Smooth muscle cell (in vitro differentiated cells): ENCODE results near the gene TRAF2. TPM values are rescaled to one million over a fixed set of nuclear protein-coding genes. Genes with fewer than 3 reads are reported as not detected.
A peak's percentile ranks its signal among the peaks of the same experiment; 100 is the strongest.
"Not testable (repeated sequence)": the region's sequence is repeated elsewhere in the genome, so short reads cannot be mapped to it uniquely, and the experiment has no call there.

Source experiments
- DNase-seq: peaks from one replicate; lab custom pipeline; 2025; ENCODE audit not compliant: unreplicated experiment; lab: John Stamatoyannopoulos, UW
- H2AFZ ChIP-seq: fragments of 200-600 bp; sonication (generic); 2 replicates; pipeline ENCODE4 v1.6.0; 2016; ENCODE audit warnings: antibody characterized with exemption, low read depth, mild to moderate bottlenecking
- H3F3A ChIP-seq: fragments of 200-600 bp; sonication (generic); 2 replicates; pipeline ENCODE4 v1.6.0; 2017; ENCODE audit warnings: antibody characterized with exemption, low read depth
- H3K27ac ChIP-seq: fragments of 200-600 bp; sonication (generic); 2 replicates; pipeline ENCODE4 v1.5.1; 2016; ENCODE audit warnings: low read depth, mild to moderate bottlenecking
- H3K27me3 ChIP-seq: fragments of 200-600 bp; sonication (generic); 2 replicates; pipeline ENCODE4 v1.6.1; 2016; ENCODE audit warnings: low read depth, mild to moderate bottlenecking
- H3K36me3 ChIP-seq: fragments of 200-600 bp; sonication (generic); 2 replicates; pipeline ENCODE4 v1.5.1; 2016; ENCODE audit warnings: low read depth
- H3K4me1 ChIP-seq: fragments of 200-600 bp; sonication (generic); 2 replicates; pipeline ENCODE4 v1.5.1; 2016; ENCODE audit warnings: low read depth
- H3K4me2 ChIP-seq: fragments of 200-600 bp; sonication (generic); 2 replicates; pipeline ENCODE4 v1.6.0; 2016; ENCODE audit warnings: mild to moderate bottlenecking
- H3K4me3 ChIP-seq: fragments of 200-600 bp; sonication (generic); 2 replicates; pipeline ENCODE4 v1.5.1; 2016; ENCODE audit warnings: mild to moderate bottlenecking
- H3K79me2 ChIP-seq: fragments of 200-600 bp; sonication (generic); 2 replicates; pipeline ENCODE4 v1.6.0; 2016; ENCODE audit warnings: low read depth, mild to moderate bottlenecking
- H3K9ac ChIP-seq: fragments of 200-600 bp; sonication (generic); 2 replicates; pipeline ENCODE4 v1.6.0; 2016; ENCODE audit warnings: low read depth
- H3K9me3 ChIP-seq: fragments of 200-600 bp; sonication (generic); replicated peaks from 2 replicates; pipeline ENCODE4 v1.5.1; 2016; ENCODE audit warnings: low read depth
- H4K20me1 ChIP-seq: fragments of 200-600 bp; sonication (generic); 2 replicates; pipeline ENCODE4 v1.6.0; 2016; ENCODE audit warnings: low read depth
- WGBS: methylation state at CpG from one replicate; pipeline ENCODE4 v1.1.7; 2016; ENCODE audit warnings: low lambda C conversion rate; 5-methylcytosine and 5-hydroxymethylcytosine counted together
- polyA plus RNA-seq: library from polyadenylated mRNA; unstranded; fragments of >200 nt; fragmentation: Nextera tagmentation; extraction: Ambion mirVana; gene quantifications from 2 replicates; pipeline ENCODE4 v1.2.1, GENCODE V29; 2016
- total RNA-seq: library from RNA; depleted of rRNA; stranded (reverse); fragments of >200 nt; gene quantifications from 2 replicates; pipeline ENCODE4 v1.2.3, GENCODE V29; 2014
- TF ChIP-seq, protein P1 (sequence below): fragments of 200-600 bp; sonication (generic); IDR thresholded peaks from 2 replicates; pipeline ENCODE4 v1.5.1; 2017; ENCODE audit warnings: borderline replicate concordance, mild to moderate bottlenecking, antibody characterized with exemption; ENCODE audit not compliant: insufficient read depth, poor library complexity, severe bottlenecking

TRAF2 gene
- total and polyA plus RNA-seq, 2 experiments from 2014 or later = 7.0 to 15.9 TPM

DNA sequence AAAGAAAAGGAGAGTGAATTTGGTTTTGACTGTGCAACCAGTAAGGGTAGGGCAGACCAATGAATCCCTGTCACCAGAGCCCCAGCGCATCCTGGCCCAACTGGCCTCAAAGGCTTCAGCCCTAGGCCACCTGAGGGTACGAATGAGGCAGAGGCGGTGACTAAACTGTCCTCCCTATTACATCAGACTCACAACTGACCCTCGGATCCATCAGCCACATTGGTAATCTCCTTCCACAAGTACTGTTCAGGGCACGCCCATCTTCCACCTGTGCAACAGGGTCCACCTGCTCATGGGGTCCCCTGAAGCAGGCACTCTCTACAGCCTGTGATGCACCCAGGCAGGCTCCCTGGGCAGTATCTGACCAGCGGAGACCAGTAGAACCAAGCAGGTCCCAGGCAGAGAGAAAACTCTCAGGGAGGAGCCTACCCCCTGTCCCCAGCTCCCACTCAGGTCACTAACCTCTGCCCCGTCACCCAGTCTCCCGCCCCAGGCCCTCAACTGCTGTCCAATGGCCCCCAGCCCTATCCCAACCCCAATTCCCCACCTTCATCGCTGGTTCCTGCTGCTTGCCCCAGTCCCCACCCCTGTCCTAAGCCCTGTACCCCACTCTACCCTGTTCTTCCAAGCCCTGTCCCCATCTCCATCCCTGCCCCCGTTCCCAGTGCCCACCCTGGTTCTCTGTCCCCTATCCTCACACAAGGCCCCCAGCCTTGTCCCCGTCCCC lies 21.1 kb upstream of the TRAF2 start:
- Histone ChIP-seq H3K9ac (peak overlapping the region; percentile 95), H3K79me2 (peaks cover 35% of the 10 kb centered on the region)

DNA sequence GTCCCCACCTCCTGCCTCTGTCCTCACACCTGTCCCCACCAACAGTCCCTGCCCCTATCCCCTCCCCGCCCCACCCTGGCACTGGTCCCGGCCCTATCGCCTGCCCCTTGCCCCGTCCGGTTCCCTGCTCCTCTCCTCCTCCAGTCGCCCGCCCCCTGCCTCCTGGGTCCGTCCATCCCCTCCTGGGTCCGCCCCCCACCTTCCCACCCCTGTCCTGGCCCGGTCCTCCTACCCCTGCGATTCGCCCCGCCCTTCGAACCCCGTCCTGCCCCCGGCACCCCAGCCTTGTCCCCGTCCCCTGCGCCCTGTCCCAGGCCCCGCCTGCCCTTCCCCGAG lies 20.6 kb upstream of the TRAF2 start:
- Histone ChIP-seq H3K79me2 (peaks cover 35% of the 10 kb centered on the region), H3K36me3 (no peaks in the 10 kb centered on the region), H3K27me3 (no peaks in the 10 kb centered on the region), H3K27ac (peak overlapping the region; percentile 63), H3K4me2 (peak overlapping the region; percentile 94), H2AFZ (no peak overlapping the region), H3K9ac (peak overlapping the region; percentile 95), H3K4me1 (no peaks in the 10 kb centered on the region), H3K9me3 (no peaks in the 10 kb centered on the region), H3F3A (peaks cover 11% of the 10 kb centered on the region), H4K20me1 (peaks cover 22% of the 10 kb centered on the region), H3K4me3 (peak overlapping the region; percentile 99)
- TF ChIP-seq, protein P1, sequence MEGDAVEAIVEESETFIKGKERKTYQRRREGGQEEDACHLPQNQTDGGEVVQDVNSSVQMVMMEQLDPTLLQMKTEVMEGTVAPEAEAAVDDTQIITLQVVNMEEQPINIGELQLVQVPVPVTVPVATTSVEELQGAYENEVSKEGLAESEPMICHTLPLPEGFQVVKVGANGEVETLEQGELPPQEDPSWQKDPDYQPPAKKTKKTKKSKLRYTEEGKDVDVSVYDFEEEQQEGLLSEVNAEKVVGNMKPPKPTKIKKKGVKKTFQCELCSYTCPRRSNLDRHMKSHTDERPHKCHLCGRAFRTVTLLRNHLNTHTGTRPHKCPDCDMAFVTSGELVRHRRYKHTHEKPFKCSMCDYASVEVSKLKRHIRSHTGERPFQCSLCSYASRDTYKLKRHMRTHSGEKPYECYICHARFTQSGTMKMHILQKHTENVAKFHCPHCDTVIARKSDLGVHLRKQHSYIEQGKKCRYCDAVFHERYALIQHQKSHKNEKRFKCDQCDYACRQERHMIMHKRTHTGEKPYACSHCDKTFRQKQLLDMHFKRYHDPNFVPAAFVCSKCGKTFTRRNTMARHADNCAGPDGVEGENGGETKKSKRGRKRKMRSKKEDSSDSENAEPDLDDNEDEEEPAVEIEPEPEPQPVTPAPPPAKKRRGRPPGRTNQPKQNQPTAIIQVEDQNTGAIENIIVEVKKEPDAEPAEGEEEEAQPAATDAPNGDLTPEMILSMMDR = no peak
- DNase-seq = no peak
- WGBS = no CpG with 5 or more reads among the region's 20 CpGs

More for the DNA sequence above, 21.1 kb upstream of the TRAF2 start:
- no peaks in the 10 kb centered on the region for H3K36me3 ChIP-seq
- no peaks in the 10 kb centered on the region for H3K27me3 ChIP-seq
- H3K9me3 ChIP-seq = no peaks in the 10 kb centered on the region
- peak overlapping the region; percentile 99 for H3K4me3 ChIP-seq
- H3K4me1 ChIP-seq = no peaks in the 10 kb centered on the region
- H3F3A ChIP-seq = peaks cover 11% of the 10 kb centered on the region
- H2AFZ ChIP-seq = no peak overlapping the region
- TF ChIP-seq, protein P1 = no peak
- no peak for DNase-seq
- peak overlapping the region; percentile 1 for H3K27ac ChIP-seq
- WGBS = 90% methylated on average over 7 of the region's 11 CpGs
- H4K20me1 ChIP-seq = peaks cover 22% of the 10 kb centered on the region
- peak overlapping the region; percentile 94 for H3K4me2 ChIP-seq

DNA sequence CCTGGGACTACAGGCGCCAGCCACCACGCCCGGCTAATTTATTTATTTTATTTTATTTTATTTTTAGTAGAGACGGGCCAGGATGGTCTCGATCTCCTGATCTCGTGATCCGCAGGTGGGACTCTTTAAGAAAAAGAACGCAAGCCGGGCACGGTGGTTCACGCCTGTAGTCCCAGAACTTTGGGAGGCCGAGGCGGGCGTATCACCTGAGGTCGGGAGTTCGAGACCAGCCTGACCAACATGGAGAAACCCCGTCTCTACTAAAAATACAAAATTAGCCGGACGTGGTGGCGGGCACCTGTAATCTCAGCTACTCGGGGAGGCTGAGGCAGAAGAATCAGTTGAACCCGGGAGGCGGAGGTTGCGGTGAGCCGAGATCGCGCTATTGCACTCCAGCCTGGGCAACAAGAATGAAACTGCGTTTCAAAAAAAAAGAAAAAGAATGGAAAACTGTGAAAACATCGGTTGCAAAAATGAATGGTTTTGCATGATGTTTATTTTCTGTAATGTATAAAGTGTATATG lies 19.4 kb upstream of the TRAF2 start:
- H3K4me1 ChIP-seq, H3K27me3 ChIP-seq, H3K9me3 ChIP-seq, H3K36me3 ChIP-seq, H3K27ac ChIP-seq, H2AFZ ChIP-seq, DNase-seq: not testable (repeated sequence)
- peak overlapping the region; percentile 99 for H3K4me3 ChIP-seq
- H3K4me2 ChIP-seq = peak overlapping the region; percentile 94
- peaks cover 20% of the 10 kb centered on the region for H4K20me1 ChIP-seq
- H3F3A ChIP-seq = peaks cover 11% of the 10 kb centered on the region
- 91% methylated on average over 29 of the region's 29 CpGs for WGBS
- H3K79me2 ChIP-seq = peaks cover 35% of the 10 kb centered on the region
- H3K9ac ChIP-seq = peak overlapping the region; percentile 47

DNA sequence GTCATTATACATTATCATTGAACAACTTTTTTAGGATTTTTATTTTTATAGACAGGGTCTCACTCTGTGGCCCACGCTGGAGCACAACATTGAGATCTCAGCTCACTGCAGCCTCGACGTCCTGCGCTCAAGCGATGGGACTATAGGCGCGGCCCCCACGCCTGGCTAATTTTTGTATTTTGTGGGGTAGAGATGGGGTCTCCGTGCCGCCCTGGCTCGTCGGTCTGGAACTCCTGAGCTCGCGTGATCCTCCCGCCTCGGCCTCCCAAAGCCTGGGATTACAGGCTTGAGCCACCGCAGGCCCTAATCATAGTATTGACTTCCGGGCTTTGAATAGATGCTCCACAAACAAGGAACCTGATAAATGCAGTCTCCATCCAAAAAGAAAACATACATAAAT lies 18.8 kb upstream of the TRAF2 start:
- Histone ChIP-seq H4K20me1 (peaks cover 17% of the 10 kb centered on the region), H3K27me3 (no peaks in the 10 kb centered on the region), H3K36me3 (no peaks in the 10 kb centered on the region), H2AFZ (no peak overlapping the region), H3F3A (peaks cover 11% of the 10 kb centered on the region), H3K79me2 (peaks cover 35% of the 10 kb centered on the region), H3K9me3 (no peaks in the 10 kb centered on the region), H3K27ac (no peak overlapping the region), H3K4me3 (no peak overlapping the region), H3K4me1 (no peaks in the 10 kb centered on the region), H3K9ac (no peak overlapping the region), H3K4me2 (peak overlapping the region; percentile 94)
- 98% methylated on average over 18 of the region's 18 CpGs for WGBS
- DNase-seq = no peak
- TF ChIP-seq, protein P1 = no peak
